K562 (cell line): ENCODE data around the gene LMO4. TPM values are rescaled to one million over a fixed set of nuclear protein-coding genes. Genes with fewer than 3 reads are reported as not detected.

ENCODE experiments used
- ATAC-seq: fragments of 200-7000 bp; cut with Tn5 transposase; 3 replicates; pipeline ENCODE4 v1.9.1; 2020; ENCODE audit warnings: moderate library complexity
- BruUV-seq: library from RNA; stranded (reverse); fragments of 400-500 nt; replicated peaks from 2 replicates; lab custom pipeline; 2021; lab: Mats Ljungman, UMichigan
- CTCF ChIA-PET: fragments of 300-600 bp; formaldehyde crosslinking; extraction: SDS; loops from one replicate; lab custom pipeline; 2021; ENCODE audit warnings: low intra/inter-chr PET ratio; lab: Yijun Ruan, JAX
- POLR2A ChIA-PET: fragments of 300-600, 350-650 bp; sonication (Branson Sonifier 250); formaldehyde crosslinking; extraction: SDS; loops from one replicate; lab custom pipeline; 2021; ENCODE audit warnings: antibody characterized with exemption, inconsistent platforms; lab: Yijun Ruan, JAX
- DNase-seq, 4 experiments: peaks; one replicate each; pipeline versions ENCODE4 v3.0.0 to v3.0.0-alpha.2; 2011 to 2018; ENCODE audit warnings: low spot score in 3 of 4, mixed read lengths in 3 of 4; ENCODE audit errors: extremely low read depth in 1 of 4
- FAIRE-seq: peaks from 2 replicates; lab custom pipeline; 2011; peaks lifted over from hg19 to GRCh38; lab: Jason Lieb, UNC
- H2AFZ ChIP-seq: 2 replicates; pipeline ENCODE4 v1.6.0; 2011; ENCODE audit warnings: low read depth, low read length, control low read depth, inconsistent platforms
- H3K27ac ChIP-seq: fragments of 200-600 bp; 3 replicates; pipeline ENCODE4 v1.8.0; 2011; ENCODE audit warnings: low read depth, mild to moderate bottlenecking, control low read depth, inconsistent platforms, low read length, moderate library complexity, mixed read lengths; ENCODE audit errors: extremely low read depth
- H3K27me3 ChIP-seq, 2 experiments: fragments of 300-600 bp in 1 of 2; 2 replicates in 1 of 2; 3 replicates in 1 of 2; pipeline versions ENCODE4 v1.6.0 to v1.8.0; 2011; ENCODE audit warnings: inconsistent platforms in 2 of 2, low read length in 2 of 2, mild to moderate bottlenecking in 1 of 2, mixed read lengths in 1 of 2, moderate library complexity in 1 of 2; ENCODE audit not compliant: control insufficient read depth in 2 of 2, insufficient read depth in 2 of 2
- H3K36me3 ChIP-seq: fragments of 300-600 bp; 3 replicates; pipeline ENCODE4 v1.8.0; 2011; ENCODE audit warnings: mild to moderate bottlenecking, low read length, inconsistent platforms; ENCODE audit not compliant: control insufficient read depth, insufficient read depth
- H3K4me1 ChIP-seq, 2 experiments: fragments of 200-600 bp in 1 of 2; replicated peaks in 1 of 2; 2 replicates in 1 of 2; 3 replicates in 1 of 2; pipeline versions ENCODE4 v1.5.1 to v1.8.0; 2011; ENCODE audit warnings: inconsistent platforms in 2 of 2, low read length in 2 of 2, mild to moderate bottlenecking in 1 of 2, mixed read lengths in 1 of 2, moderate library complexity in 1 of 2; ENCODE audit not compliant: control insufficient read depth in 2 of 2, insufficient read depth in 2 of 2
- H3K4me2 ChIP-seq: 2 replicates; pipeline ENCODE4 v1.6.1; 2011; ENCODE audit warnings: low read length, control low read depth, inconsistent platforms, mixed read lengths; ENCODE audit not compliant: insufficient read depth
- H3K4me3 ChIP-seq: fragments of 200-600 bp; sonication (generic), shearing (Covaris generic); 2 replicates; pipeline ENCODE4 v1.5.1; 2016; ENCODE audit warnings: control low read depth, inconsistent platforms
- H3K79me2 ChIP-seq: fragments of 200-600 bp; 3 replicates; pipeline ENCODE4 v1.8.0; 2011; ENCODE audit warnings: low read length, inconsistent platforms; ENCODE audit not compliant: control insufficient read depth, insufficient read depth
- H3K9ac ChIP-seq, 2 experiments: 2 replicates each; pipeline versions ENCODE4 v1.6.0 to v1.6.1; 2011; ENCODE audit warnings: low read depth in 2 of 2, low read length in 2 of 2, control low read depth in 1 of 2, inconsistent platforms in 1 of 2, mild to moderate bottlenecking in 1 of 2, mixed read lengths in 1 of 2; ENCODE audit not compliant: insufficient read depth in 1 of 2
- H3K9me1 ChIP-seq: one replicate; pipeline ENCODE4 v1.6.0; 2011; ENCODE audit warnings: inconsistent platforms, mild to moderate bottlenecking, low read length, moderate library complexity; ENCODE audit not compliant: control insufficient read depth, insufficient read depth
- H3K9me3 ChIP-seq: replicated peaks from 2 replicates; pipeline ENCODE4 v1.5.1; 2011; ENCODE audit warnings: low read depth, low read length, inconsistent platforms; ENCODE audit not compliant: control insufficient read depth, insufficient read depth
- H4K20me1 ChIP-seq: replicated peaks from 2 replicates; pipeline ENCODE4 v1.6.1; 2011; ENCODE audit warnings: low read length, inconsistent platforms, mixed read lengths; ENCODE audit not compliant: control insufficient read depth, insufficient read depth
- ARHGAP35 ChIP-seq: fragments of 450-650 bp; IDR thresholded peaks from 2 replicates; pipeline ENCODE4 v1.6.1; 2018; ENCODE audit not compliant: partially characterized antibody
- COPS2 ChIP-seq: fragments of 450-650 bp; conservative IDR thresholded peaks from 2 replicates; pipeline ENCODE4 v1.6.1; 2016; ENCODE audit warnings: mild to moderate bottlenecking, moderate library complexity
- FOSL1 ChIP-seq: fragments of 200-800 bp; sonication (Bioruptor generic); conservative IDR thresholded peaks from 2 replicates; pipeline ENCODE4 v1.6.1; 2016; ENCODE audit warnings: missing genetic modification characterization, missing compliant biosample characterization
- JUNB ChIP-seq: fragments of 450-650 bp; formaldehyde crosslinking; conservative IDR thresholded peaks from 2 replicates; pipeline ENCODE4 v1.4.0; 2020; ENCODE audit warnings: mild to moderate bottlenecking
- KAT8 ChIP-seq: fragments of 450-650 bp; IDR thresholded peaks from 2 replicates; pipeline ENCODE4 v1.6.1; 2016; ENCODE audit warnings: low read depth, mild to moderate bottlenecking
- PBX2 ChIP-seq, 2 experiments: IDR thresholded peaks in 1 of 2; conservative IDR thresholded peaks in 1 of 2; 2 replicates each; pipeline ENCODE4 v1.6.1; 2016; ENCODE audit warnings: low read depth in 2 of 2, mild to moderate bottlenecking in 1 of 2, missing compliant biosample characterization in 1 of 2, missing genetic modification characterization in 1 of 2, moderate library complexity in 1 of 2
- SETDB1 ChIP-seq: IDR thresholded peaks from one replicate; pipeline ENCODE4 v1.6.1; 2012; ENCODE audit warnings: low read length, control low read depth, inconsistent platforms
- THAP12 ChIP-seq: fragments of 250-450 bp; sonication (Bioruptor Pico); IDR thresholded peaks from 2 replicates; pipeline ENCODE4 v1.9.0; 2021; ENCODE audit warnings: mild to moderate bottlenecking, inconsistent platforms
- THRAP3 ChIP-seq: fragments of 450-650 bp; IDR thresholded peaks from 2 replicates; pipeline ENCODE4 v1.6.1; 2016; ENCODE audit warnings: mild to moderate bottlenecking, inconsistent platforms, borderline replicate concordance
- ZBED1 ChIP-seq: IDR thresholded peaks from 2 replicates; pipeline ENCODE4 v1.6.1; 2014
- ZFX ChIP-seq: sonication (generic); formaldehyde crosslinking; IDR thresholded peaks from 2 replicates; pipeline ENCODE4 v1.8.0; 2022; ENCODE audit warnings: mild to moderate bottlenecking, missing genetic modification reagents, moderate library complexity
- ZNF239 ChIP-seq: fragments of 250-450 bp; sonication (Bioruptor Pico); IDR thresholded peaks from 2 replicates; pipeline ENCODE4 v1.4.0; 2020; ENCODE audit warnings: mild to moderate bottlenecking
- WGBS: fragments of 100-300 bp; shearing (Covaris generic); methylation state at CpG from one replicate; pipeline ENCODE4 v1.1.6; 2016; ENCODE audit warnings: low coverage, mixed read lengths; ENCODE audit not compliant: insufficient coverage; ENCODE audit errors: missing lambda C conversion rate; 5-methylcytosine and 5-hydroxymethylcytosine counted together
- in situ Hi-C: fragments of 300-500 bp; cut with MboI; formaldehyde crosslinking; loops from 4 replicates; pipeline ENCODE4 v1.15.0; 2018; ENCODE audit warnings: inconsistent platforms, mixed read lengths
- intact Hi-C: fragments of 100-400 bp; cut with micrococcal nuclease; formaldehyde crosslinking; loops from 2 replicates; pipeline ENCODE4 v1.14.2; 2022
- polyA plus RNA-seq, 8 experiments: library from polyadenylated mRNA; depleted of rRNA in 4 of 8; stranded (reverse) in 5 of 8; unstranded in 3 of 8; fragments of >200 nt; fragmentation: Nextera tagmentation in 2 of 8; fragmentation: Illumina TruSeq in 1 of 8; extraction: Ambion mirVana in 2 of 8; extraction: Trizol in 1 of 8; gene quantifications; 2 replicates each; pipeline versions ENCODE4 v1.2.1 to v1.2.3, GENCODE V29; 2011 to 2014; ENCODE audit warnings: inconsistent platforms in 1 of 8, missing spikeins in 1 of 8
- total RNA-seq, 7 experiments: library from RNA; depleted of rRNA in 6 of 7; stranded (reverse); fragments of >200 nt in 6 of 7; fragmentation: Illumina TruSeq in 2 of 7; extraction: Trizol in 2 of 7; gene quantifications; 2 replicates each; pipeline versions ENCODE4 v1.2.1 to v1.2.3, GENCODE V29; 2011 to 2021; ENCODE audit warnings: low replicate concordance in 1 of 7

LMO4 gene
- total and polyA plus RNA-seq, 9 of the 15 experiments (the other 6 are each of a cell fraction or from before 2014, with no cell fraction given) = 3.1 to 35.3 (median 22.4) TPM

GRCh38 chr1:87337606-87338005, 8.9 kb downstream of the LMO4 start:
- intact Hi-C loops (loop anchor here (10.0 kb wide), 1 partner anchor 1347 kb away; the partner anchor contains the start of gene PKN2), in situ Hi-C loops (no loop called here)
- H3K9me1 ChIP-seq = no peaks in the 10 kb centered on the region
- POLR2A ChIA-PET = no interaction called here
- no peaks in the 10 kb centered on the region for H3K9me3 ChIP-seq
- FAIRE-seq (no peak), DNase-seq (no peak), ATAC-seq (no peak)
- H3K27ac ChIP-seq = no peak overlapping the region
- CTCF ChIA-PET = no interaction called here
- TF ChIP-seq THRAP3 (no peak), THAP12 (no peak), JUNB (CRISPR knock-in tag) (no peak), ZNF239 (no peak), SETDB1 (no peak), FOSL1 (tag) (no peak), KAT8 (no peak), ARHGAP35 (no peak), ZBED1 (no peak), PBX2 (CRISPR knock-in tag; IDR thresholded peaks at IDR 0.05; ENCODE audit: low read depth) (no peak), PBX2 (tag; conservative IDR thresholded peaks at IDR 0.05; ENCODE audit: low read depth) (no peak), COPS2 (no peak), ZFX (CRISPR knock-in tag) (no peak)
- H3K4me1 ChIP-seq = peaks cover 7 to 9% of the 10 kb centered on the region in 2 experiments; a peak in 3 of 5 replicates
- no peak overlapping the region for H3K4me2 ChIP-seq
- no peak overlapping the region for H2AFZ ChIP-seq
- peaks cover 54% of the 10 kb centered on the region for H3K36me3 ChIP-seq
- WGBS = 77% methylated on average over 5 of the region's 5 CpGs
- no peak overlapping the region for H3K9ac ChIP-seq
- no TSS peak for BruUV-seq
- no peaks in the 10 kb centered on the region for H3K27me3 ChIP-seq
- no peak overlapping the region for H3K4me3 ChIP-seq
- H3K79me2 ChIP-seq = peaks cover 32% of the 10 kb centered on the region
- no peaks in the 10 kb centered on the region for H4K20me1 ChIP-seq
